ENCODE data around the gene BIRC7. TPM values are rescaled to one million over a fixed set of nuclear protein-coding genes. Genes with fewer than 3 reads are reported as not detected.

Gene BIRC7
- total RNA-seq, 1 experiment from 2014 or later = 0.96 TPM

DNA sequence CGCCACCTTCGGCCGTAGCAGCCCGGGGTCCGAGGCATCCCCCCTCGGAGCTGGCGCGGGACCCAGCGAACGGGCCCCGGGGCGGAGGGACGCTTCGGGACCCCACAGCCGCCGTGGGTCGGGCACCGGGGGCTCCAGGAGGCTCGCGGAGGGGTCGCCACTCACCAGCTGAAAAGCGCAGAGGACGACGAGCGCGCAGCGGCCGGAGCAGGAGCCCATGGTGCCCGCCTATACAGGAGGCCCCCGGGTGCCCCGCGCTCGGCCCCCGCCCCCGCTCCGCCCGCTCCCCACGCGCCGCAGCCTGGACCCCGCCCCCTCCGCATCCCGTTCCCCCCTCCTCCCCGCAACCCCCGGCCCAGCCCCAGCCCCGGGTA lies 18.5 kb downstream of the BIRC7 start, which contains the start of gene NKAIN4:
NKAIN4 (minus strand) TSS at position 232 of the 374 bp plus-strand sequence; CDS start at position 219, 13 bp downstream.
- H3K9me2 ChIP-seq (ENCODE audit: insufficient read depth) = no peaks in the 10 kb centered on the region
- no peak within 1 kb of the TSS for H2AFZ ChIP-seq (ENCODE audit: low read depth, low read length, poor library complexity, severe bottlenecking)
- no peaks in the 10 kb centered on the region for H3K36me3 ChIP-seq (ENCODE audit: control insufficient read depth in 1 of 2, insufficient read depth in 2 of 2, low read length in 2 of 2)
- no TSS peak for BruUV-seq (replicated peaks)
- ChIA-PET POLR2A (interaction anchor here (1.8 kb wide), 1 partner anchor 31 kb away, joined by 5 read pairs; no protein-coding TSS in a partner anchor), RAD21 (ENCODE audit: low non-redundant PET in 1 of 2, low total read pairs in 2 of 2, uncharacterized antibody in 2 of 2, unreplicated experiment in 2 of 2) (no interaction called here), CTCF (interaction anchor here (1.5 kb wide), 1 partner anchor 31 kb away, joined by 4 read pairs; no protein-coding TSS in a partner anchor)
- no peak within 1 kb of the TSS for H3K4me3 ChIP-seq (replicated peaks in 1 of 2; ENCODE audit: low read depth in 1 of 2, low read length in 2 of 2)
- DNase-seq (ENCODE audit: low read depth, low spot score) (no peak), ATAC-seq (no peak)
- H3K27me3 ChIP-seq (ENCODE audit: insufficient read depth, low read length) = no peaks in the 10 kb centered on the region
- no peak within 1 kb of the TSS for H3K4me2 ChIP-seq (ENCODE audit: low read length)
- H3K27ac ChIP-seq (ENCODE audit: low read depth, low read length) = no peak within 1 kb of the TSS
- no peaks in the 10 kb centered on the region for H3K79me2 ChIP-seq (ENCODE audit: insufficient read depth, low read length)
- intact Hi-C loops (cut with micrococcal nuclease) = no loop called here
- H4K20me1 ChIP-seq (ENCODE audit: insufficient read depth) = no peaks in the 10 kb centered on the region
- no peak within 1 kb of the TSS for H3K9ac ChIP-seq (ENCODE audit: low read length)
- H3K4me1 ChIP-seq (ENCODE audit: control insufficient read depth in 1 of 2, insufficient read depth in 2 of 2, low read length in 2 of 2) = no peaks in the 10 kb centered on the region
- H3K9me3 ChIP-seq (ENCODE audit: control insufficient read depth in 1 of 2, insufficient read depth in 1 of 2, low read depth in 1 of 2, low read length in 2 of 2) = no peaks in the 10 kb centered on the region
- TF ChIP-seq EZH2phosphoT487 (IDR thresholded peaks at IDR 0.05; ENCODE audit: borderline replicate concordance) (no peak), CEBPB (IDR thresholded peaks at IDR 0.05; ENCODE audit: low read depth) (no peak), POLR2AphosphoS5 (IDR thresholded peaks at IDR 0.05; ENCODE audit: low read depth, low read length) (no peak), FOSL1 (IDR thresholded peaks at IDR 0.05; ENCODE audit: low read depth) (no peak), ELF1 (IDR thresholded peaks at IDR 0.05; ENCODE audit: borderline replicate concordance, low read depth) (no peak), SIN3A (IDR thresholded peaks at IDR 0.05; ENCODE audit: low read depth) (no peak), RAD21 (IDR thresholded peaks at IDR 0.05; ENCODE audit: low read depth) (no peak), ZNF274 (IDR thresholded peaks at IDR 0.05; ENCODE audit: low read depth, low read length) (no peak), SP1 (IDR thresholded peaks at IDR 0.05; ENCODE audit: low read depth) (no peak), ZFX (IDR thresholded peaks at IDR 0.05) (no peak), JUND (IDR thresholded peaks at IDR 0.05) (no peak), EGR1 (IDR thresholded peaks at IDR 0.05; ENCODE audit: low read depth) (no peak), YY1 (IDR thresholded peaks at IDR 0.05; ENCODE audit: extremely low read depth, insufficient replicate concordance, low read depth, low read length) (no peak)
- TF ChIP-seq, protein P1, sequence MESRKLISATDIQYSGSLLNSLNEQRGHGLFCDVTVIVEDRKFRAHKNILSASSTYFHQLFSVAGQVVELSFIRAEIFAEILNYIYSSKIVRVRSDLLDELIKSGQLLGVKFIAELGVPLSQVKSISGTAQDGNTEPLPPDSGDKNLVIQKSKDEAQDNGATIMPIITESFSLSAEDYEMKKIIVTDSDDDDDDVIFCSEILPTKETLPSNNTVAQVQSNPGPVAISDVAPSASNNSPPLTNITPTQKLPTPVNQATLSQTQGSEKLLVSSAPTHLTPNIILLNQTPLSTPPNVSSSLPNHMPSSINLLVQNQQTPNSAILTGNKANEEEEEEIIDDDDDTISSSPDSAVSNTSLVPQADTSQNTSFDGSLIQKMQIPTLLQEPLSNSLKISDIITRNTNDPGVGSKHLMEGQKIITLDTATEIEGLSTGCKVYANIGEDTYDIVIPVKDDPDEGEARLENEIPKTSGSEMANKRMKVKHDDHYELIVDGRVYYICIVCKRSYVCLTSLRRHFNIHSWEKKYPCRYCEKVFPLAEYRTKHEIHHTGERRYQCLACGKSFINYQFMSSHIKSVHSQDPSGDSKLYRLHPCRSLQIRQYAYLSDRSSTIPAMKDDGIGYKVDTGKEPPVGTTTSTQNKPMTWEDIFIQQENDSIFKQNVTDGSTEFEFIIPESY (IDR thresholded peaks at IDR 0.05; ENCODE audit: extremely low read depth, insufficient replicate concordance, low read length) = no peak
- TF ChIP-seq, protein P2, sequence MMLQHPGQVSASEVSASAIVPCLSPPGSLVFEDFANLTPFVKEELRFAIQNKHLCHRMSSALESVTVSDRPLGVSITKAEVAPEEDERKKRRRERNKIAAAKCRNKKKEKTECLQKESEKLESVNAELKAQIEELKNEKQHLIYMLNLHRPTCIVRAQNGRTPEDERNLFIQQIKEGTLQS (IDR thresholded peaks at IDR 0.05) = no peak
- TF ChIP-seq, protein P3, sequence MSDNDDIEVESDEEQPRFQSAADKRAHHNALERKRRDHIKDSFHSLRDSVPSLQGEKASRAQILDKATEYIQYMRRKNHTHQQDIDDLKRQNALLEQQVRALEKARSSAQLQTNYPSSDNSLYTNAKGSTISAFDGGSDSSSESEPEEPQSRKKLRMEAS (IDR thresholded peaks at IDR 0.05) = no peak
- TF ChIP-seq, protein P4, sequence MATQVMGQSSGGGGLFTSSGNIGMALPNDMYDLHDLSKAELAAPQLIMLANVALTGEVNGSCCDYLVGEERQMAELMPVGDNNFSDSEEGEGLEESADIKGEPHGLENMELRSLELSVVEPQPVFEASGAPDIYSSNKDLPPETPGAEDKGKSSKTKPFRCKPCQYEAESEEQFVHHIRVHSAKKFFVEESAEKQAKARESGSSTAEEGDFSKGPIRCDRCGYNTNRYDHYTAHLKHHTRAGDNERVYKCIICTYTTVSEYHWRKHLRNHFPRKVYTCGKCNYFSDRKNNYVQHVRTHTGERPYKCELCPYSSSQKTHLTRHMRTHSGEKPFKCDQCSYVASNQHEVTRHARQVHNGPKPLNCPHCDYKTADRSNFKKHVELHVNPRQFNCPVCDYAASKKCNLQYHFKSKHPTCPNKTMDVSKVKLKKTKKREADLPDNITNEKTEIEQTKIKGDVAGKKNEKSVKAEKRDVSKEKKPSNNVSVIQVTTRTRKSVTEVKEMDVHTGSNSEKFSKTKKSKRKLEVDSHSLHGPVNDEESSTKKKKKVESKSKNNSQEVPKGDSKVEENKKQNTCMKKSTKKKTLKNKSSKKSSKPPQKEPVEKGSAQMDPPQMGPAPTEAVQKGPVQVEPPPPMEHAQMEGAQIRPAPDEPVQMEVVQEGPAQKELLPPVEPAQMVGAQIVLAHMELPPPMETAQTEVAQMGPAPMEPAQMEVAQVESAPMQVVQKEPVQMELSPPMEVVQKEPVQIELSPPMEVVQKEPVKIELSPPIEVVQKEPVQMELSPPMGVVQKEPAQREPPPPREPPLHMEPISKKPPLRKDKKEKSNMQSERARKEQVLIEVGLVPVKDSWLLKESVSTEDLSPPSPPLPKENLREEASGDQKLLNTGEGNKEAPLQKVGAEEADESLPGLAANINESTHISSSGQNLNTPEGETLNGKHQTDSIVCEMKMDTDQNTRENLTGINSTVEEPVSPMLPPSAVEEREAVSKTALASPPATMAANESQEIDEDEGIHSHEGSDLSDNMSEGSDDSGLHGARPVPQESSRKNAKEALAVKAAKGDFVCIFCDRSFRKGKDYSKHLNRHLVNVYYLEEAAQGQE (IDR thresholded peaks at IDR 0.05; ENCODE audit: low read depth) = no peak
